GM19238 (cell line): ENCODE data around the gene SLC16A12.
"Not testable (repeated sequence)": the region's sequence is repeated elsewhere in the genome, so short reads cannot be mapped to it uniquely, and the experiment has no call there.

Experiments used
- DNase-seq: peaks from one replicate; pipeline ENCODE4 v3.0.0; 2011; ENCODE audit warnings: low spot score; ENCODE audit not compliant: insufficient read length

Gene SLC16A12

DNA sequence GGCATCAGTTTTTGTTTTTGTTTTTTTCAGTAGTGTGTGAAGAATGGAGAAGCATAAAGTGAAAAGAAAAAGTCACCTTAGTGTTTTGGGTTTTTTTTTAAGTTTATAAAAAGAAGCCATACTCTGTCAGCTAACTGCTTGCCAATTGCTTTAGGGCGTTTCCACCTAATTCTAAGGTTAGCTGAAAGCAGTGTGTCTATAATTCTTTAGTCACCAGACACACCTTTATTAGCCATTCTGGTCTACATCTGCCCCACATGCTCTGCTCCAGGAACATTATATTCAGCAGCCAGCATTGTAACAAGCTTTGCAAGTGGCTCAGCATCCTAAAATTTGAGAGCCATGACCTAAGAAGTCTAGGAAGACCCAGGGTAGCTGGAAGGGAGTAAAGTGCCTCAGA lies 14.1 kb upstream of the SLC16A12 start:
- no peak for DNase-seq

DNA sequence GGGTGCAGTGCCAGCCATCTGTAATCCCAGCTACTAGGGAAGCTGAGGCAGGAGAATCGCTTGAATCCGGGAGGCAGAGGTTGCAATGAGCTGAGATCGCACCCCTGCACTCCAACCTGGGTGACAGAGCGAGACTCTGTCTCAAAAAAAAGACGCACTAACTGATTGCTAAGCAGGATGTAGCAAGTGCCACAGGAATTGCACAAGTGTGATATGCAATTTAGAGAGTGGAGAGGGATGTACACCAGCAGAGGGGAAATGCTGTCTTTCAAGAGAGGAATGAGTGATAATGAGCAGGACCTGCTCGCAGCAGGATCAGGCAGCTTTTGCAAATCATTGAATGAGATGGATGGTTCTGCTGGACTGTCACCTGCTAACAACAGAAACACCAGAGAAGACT lies 13.3 kb upstream of the SLC16A12 start:
- no peak for DNase-seq

DNA sequence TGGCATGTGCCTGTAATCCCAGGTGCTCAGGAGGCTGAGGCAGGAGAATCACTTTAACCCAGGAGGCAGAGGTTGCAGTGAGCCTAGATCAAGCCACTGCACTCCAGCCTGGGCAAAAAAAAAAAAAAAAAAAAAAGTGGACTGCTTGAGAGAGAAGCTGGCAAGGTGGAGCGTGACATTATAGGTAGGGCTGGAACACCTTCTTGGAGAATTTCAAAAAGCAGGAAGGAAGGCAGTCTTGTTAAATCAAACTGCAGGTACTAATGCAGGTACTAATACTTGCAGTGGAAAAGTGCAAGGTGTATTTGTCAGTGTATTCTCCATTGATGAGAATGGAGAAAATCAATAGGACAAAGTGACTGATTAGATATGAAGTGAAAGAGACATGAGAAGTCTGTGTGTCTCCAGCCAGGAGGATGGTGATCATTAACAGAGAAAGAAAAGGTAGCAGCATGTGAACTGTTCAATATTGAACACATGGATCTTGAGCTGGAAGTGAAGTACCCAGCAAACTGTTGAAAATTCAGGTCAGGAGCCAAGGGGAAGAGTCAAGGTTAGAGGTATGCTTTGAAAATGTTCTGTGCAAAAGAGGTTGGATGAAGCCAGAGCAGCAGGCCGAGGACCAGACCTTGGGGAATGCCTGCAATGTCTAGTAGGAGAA lies 12.6 kb upstream of the SLC16A12 start:
- no peak for DNase-seq

DNA sequence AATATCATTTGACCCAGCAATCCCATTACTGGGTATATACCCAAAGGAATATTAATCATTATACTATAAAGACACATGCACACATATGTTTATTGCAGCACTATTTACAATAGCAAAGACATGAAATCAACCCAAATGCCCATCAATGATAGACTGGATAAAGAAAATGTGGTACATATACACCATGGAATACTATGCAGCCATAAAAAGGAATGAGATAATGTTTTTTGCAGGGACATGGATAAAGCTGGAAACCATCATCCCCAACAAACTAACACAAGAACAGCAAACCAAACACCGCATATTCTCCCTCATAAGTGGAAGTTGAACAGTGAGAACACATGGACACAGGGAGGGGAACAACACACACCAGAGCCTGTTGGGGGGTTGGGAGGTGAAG lies 11.3 kb upstream of the SLC16A12 start:
- DNase-seq: not testable (repeated sequence)

DNA sequence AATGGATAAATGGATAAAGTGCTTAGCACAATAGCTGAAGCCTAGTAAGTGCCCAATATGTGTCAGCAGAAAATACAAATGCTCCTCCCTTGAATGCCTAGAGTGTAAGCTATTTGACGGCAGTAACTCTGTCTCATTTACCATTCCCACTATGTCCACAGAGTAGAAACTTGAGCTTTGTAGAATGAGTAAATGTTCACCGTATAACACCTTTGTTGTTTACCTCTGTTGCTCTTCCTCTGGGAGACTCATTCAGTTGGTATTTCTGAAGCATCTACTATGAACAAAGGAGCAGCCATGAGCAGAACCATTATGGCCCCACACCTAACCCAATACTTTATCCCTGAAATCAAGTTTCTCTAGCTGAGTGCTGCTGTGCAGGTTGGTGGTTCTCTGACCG lies 8.4 kb upstream of the SLC16A12 start:
- no peak for DNase-seq

DNA sequence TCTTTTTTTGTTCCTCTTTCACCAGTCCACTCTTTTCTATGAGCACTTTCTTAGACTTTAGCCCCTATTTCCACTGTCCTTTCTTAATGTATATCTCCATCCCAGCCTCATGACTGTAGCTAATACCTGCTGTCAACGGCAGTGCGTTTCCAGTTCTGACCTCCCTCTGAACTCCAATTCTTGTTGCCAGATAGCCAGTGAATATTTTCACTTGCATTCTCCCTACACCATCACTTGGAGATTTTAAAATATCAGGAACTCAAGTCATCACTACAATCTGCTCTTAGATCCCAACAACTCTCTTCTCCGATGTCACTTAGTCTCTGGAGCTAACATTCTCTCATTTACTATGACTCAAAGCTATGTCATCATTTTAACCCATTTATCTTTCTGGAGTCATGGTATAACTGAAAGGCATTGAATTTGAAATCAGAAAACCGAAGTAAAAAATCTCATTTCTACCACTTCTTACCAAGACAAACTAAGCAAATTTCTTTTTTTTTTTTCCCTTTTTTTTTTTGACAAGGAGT lies 5.1 kb upstream of the SLC16A12 start:
- DNase-seq: no peak

DNA sequence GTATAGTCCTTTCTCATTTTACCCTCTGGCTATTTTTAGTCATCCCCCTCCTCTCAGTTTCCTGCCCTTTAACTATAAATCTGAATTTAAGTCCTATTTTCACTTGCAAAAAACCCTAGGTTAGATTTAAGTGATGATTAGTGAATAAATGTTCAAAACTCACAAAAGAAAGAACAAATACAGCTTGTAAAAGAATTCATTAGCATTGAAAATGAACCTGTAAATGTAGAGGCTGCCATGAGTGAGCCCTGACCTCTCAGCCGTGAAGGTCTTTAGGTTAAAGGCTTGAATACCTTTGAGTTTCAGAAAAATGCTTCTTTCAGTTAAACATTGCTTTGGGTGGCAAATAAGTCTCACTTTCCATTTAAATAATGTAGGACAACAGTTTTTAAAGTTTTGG lies 2.0 kb upstream of the SLC16A12 start:
- DNase-seq: no peak

DNA sequence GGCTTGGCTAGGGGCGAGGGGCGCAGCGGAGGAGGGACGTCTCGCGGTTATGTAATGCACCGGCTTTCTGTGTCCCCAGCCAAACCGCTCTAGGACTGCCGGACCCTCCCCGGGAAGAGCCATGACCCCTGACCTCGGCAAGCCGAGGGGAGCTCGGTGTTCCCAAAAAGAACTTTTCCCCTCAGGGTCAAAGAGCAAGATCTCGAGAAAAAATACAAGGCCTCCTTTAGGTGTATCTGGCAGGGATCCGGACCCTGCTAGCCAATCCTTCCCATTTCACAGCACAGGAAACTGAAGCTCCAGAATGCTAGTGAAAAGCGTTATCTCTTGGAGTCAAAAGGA lies 590 bp upstream of the SLC16A12 start:
- DNase-seq: no peak

DNA sequence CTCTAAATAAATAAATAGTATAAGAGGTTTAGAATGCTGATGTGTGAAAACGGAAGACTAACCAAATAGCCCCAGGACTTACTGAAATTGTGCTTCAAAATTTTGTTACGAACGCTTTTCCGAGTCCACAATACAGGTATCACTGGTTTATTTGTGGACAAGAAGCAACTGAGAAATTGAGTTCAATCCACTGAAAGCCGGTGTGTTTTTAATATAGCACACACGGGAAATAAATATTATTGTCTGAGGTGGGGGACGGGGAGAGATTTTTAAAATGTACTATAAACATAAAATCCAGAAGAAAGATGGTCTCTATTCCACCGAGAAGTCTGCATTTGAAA lies 598 bp downstream of the SLC16A12 start:
- DNase-seq: no peak

DNA sequence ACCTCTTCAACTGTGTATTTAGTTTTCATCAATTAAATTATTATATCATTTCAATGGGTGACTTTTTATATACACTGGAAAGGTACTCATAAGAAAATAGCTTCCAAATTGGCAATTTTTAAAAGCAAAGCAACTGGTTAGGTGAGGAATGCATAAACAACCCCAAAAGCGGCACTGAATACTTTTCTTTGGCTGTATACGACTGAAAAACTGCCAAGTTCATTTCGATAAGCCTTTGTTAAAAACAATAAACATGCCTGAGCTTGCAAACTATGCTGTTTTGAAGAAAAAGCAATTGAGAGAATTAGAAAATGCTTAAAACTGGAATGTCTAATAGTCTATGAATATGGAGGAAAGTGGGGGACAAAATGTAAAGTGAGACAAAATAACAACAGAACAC lies 2.9 kb downstream of the SLC16A12 start:
- no peak for DNase-seq

DNA sequence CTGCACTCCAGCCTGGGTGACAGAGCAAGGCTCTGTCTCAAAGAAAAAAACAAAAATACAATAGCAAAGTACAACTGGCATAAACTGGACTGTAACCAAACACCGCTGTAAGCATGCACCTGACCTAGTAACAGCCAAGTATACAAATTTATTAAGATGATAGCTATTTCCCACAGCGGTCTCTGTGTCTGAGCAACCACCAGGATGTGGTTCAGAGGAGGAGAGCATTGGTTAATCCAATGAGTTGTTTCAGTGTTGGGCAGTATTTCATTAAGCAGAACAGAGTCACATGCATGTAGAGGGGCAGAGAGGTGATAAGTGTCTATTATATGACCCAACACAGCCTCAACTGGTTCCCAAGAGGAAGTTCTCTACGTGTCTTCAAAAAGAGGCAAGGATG lies 4.0 kb downstream of the SLC16A12 start:
- DNase-seq: no peak

DNA sequence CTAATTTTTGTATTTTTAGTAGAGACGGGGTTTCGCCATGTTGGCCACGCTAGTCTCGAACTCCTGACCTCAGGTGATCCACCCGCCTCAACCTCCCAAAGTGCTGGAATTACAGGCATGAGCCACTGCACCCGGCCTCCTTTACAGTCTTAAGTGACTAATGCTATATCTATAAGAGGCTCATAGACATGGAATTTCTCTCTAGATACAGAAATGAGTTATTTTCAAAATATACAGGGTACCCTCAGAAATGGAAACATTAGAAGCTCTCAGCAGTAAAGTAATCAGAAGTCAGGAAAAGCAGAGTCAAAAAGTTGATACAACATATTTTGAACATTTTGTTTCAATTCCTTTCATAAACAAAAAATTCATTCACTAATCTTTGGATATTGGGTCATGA lies 5.7 kb downstream of the SLC16A12 start:
- DNase-seq: not testable (repeated sequence)

DNA sequence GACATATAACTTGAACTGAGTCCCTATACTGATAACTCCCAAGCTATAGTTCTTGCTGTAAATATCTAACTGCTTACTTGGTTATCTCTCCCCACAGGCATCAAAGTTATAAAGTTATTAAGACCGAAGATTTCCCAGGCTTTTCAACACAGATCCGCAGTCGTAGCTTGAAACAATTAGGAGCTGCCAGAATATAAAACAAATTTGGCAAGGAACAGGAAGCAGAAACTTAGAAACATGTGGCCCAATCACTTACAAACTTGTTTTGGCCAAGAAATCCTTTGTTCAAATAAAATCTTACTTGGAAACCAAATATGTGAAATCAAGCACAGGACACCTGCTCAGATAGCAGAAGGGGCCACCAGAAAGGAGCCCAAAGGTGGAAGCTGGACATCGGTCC lies 9.0 kb downstream of the SLC16A12 start:
- no peak for DNase-seq

DNA sequence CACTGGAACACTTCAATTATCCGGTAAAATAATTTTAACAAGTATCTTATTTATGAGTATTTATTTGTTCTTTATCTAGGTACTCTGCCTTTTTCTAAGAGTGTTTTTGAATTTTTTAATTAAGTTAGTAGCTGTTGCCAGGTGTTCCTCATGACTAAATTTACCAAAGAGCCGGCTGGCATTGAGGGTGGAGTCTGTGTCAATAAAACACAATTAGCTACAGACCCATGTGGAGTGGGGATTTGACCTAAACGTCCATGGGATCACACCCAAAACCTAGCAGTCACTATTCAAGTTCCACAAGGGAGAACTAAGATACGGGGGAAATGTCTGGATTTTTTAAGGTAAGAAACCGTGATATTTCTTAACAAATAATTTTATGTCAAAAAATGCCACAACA lies 9.8 kb downstream of the SLC16A12 start:
- DNase-seq: no peak

DNA sequence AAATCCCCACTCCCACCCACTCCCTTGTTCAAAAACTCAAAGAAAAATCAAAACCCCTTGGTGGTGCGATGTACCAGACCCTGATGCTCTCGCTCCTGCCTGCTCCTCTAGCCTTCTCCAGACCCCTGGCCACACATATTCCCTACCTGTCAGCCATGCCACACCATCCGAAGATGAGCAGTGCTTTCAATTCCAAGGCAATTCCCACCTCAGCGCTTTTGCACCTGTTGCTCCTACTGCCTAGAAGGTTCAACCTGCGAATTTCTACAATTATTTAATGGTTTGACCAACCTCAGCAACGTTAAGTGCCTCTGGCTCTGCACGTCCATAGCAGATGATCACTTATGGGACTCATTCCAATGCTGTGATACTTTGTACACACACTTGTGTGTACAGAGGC lies 11.1 kb downstream of the SLC16A12 start:
- no peak for DNase-seq

DNA sequence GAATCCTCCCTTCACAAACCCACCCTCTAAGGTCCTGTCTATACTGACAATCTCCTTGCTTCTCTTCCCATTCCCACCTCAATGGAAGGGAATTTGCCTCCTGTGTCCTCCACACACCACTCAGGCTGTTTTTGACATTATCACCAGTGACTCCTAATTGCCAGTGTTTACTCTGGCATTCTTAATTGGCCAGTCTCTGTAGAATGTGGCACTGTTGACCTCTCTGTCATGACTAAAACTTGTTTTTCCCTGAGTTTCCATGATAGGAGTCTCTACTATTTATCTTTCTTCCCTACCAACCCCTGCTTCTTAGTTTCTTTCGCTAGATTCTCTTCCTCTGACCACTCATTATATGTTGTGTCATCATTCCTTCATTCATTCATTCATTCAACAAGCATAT lies 12.1 kb downstream of the SLC16A12 start:
- DNase-seq: no peak

DNA sequence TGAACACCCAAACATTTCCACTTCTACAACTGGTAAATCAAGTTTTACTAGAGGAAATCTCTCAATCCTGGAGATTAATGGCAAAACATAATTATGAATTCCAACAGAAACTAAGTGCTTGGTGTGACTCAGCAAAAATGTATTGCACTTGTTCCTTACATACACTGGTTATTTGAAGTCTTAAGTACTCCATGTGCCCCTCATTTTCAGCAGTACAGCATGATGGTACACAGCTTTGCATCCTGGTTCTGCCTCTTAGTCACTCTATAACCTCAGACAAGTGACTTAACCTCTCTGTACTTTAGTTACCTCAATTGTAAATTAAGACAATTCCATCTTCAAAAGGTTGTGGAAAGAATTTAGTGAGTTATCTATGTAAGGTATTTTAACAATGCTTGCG lies 12.9 kb downstream of the SLC16A12 start:
- DNase-seq: no peak

DNA sequence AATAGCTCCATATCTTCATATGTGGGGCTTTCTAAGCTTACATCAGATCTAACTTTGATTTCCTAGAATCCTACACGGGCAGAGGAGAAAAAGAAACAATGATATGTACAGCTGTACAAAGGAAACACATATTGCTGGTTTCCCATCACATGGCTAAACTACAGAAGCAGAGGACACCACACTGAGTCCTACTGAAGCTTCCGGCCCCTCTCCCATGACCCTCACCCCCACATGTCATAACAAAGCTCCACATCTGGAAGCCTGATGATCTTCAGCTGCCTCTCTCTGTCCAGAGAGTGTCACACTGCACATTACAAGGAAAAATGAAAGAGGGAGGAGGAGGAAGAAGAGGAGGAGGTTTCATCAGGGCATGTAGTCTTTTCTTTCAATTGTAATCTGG lies 14.0 kb downstream of the SLC16A12 start:
- no peak for DNase-seq

DNA sequence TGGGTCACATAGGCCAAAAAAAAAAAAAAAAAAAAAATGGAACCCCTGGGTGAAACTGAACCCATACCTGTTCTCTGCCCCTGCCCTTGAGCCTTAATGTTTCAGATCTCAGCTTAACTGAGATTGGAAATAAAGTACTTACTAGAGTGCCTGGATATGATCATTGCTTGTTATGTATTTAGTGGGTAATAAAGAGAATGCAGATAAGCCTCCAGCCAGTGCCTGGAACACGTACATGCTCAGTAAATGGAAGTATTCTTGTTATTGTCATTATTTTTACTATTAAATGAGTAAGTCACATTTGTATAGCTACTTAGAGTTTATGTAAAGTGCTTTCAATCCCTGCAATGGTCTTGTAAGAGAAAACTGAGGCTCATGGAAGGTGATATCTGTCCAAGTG lies 14.7 kb downstream of the SLC16A12 start:
- DNase-seq: no peak

DNA sequence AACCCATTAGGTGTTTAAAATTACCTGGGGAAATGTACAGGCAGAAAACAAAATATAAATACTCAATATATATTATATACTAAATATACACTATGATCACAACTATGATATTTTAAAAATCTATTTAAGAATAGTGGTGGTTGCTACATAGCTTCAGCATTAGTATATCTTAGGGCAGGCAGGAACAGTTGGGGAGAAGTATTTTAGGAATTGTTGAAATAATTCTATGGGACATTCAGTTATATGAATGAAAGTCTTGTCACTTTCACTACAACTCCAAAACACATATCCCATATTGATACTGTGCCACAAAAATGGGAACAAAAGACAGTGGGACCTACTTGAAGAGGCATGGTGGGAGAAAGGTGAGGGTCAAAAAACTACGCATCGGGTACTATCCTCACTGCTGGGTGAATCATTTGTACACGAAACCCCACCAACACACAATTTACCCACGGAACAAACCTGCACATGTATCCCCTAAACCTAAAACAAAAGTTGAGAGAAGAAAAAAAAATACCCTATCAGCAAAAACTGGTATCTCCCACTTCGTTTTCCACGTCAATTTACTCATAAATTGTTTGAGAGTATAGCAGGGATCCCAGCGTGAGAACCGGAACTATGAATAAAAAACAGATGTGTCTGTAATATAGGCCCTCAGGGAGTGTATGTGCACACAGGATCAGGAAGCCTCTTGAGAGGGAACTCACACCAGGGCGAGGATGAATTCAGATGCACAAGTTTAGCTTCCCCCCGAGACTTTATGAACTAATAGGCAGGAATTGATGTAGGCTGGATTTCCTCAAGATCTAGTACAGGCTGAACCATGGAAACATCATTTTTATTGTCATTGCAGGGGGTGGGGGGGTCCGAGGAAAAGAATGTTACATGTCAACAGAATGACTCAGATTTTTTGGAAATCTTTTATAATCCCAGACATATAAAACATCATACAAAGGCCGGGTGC lies 16.2 kb downstream of the SLC16A12 start:
- DNase-seq: no peak

DNA sequence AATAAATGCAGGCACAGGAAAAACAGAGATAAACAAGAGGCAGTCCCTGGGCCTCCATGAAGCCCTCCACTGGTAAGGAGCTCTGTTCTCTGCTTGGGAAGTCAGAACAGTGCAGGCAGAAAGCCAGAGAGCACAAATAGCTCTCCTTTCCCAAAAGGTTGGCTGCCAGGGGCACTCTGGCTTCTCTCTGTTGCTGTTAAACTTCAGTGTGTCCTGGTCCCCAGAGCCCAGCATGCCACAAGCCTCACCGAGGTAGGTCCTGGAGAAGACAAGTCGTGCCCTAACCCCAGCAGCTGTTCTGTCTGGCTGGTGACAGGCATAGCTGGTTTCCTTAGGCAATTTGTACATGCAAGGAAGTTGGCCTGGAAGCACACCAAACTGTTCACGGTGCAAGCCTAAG lies 17.3 kb downstream of the SLC16A12 start:
- no peak for DNase-seq

DNA sequence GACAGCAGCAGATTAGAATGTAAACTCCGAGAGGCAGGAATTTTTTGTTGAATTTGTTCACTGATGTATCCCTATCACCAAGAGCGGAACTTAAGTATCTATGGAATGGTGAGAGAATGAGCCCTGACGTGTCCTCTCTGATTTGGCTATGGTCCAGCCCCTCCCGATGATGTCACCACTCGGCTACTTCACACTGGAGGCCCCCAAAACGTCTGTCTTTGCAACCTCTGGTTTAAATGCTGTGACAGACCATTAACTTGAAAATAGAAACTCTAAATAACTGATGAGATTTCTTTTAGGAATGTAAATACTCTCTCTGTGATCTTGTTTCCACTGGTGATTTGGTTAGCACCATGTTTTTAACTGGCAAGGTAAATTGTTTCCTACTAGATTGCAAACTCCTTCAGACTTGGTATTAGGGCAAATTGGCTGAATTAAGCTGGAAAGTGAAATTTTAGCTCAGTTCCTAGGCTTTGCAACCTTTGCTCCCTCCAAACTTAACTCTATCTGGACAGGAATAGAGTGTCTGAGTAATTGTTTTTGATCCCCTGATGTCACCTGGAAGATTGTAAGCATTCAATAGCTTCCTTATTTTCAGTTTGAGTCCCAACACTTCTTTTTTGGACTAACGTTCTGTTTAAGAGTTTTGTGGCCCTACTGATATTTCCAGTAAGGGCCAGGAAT lies 19.1 kb downstream of the SLC16A12 start:
- DNase-seq: no peak
